T47D (cell line): ENCODE measurements around the gene ORC1.

Experiments
- DNase-seq, 2 experiments: peaks; one replicate each; pipeline versions ENCODE4 v3.0.0 to v3.0.0-alpha.2; 2011 to 2012; ENCODE audit warnings: low read depth in 1 of 2, low spot score in 1 of 2
- JUND ChIP-seq: IDR thresholded peaks from 2 replicates; pipeline ENCODE4 v1.6.1; 2012; ENCODE audit warnings: low read depth
- in situ Hi-C: cut with HindIII; loops from 2 replicates; pipeline ENCODE4 v1.10.0; 2016; ENCODE audit warnings: low sequenced_read_pairs, low pct_unique_long_range_greater_than_20kb

ORC1 gene

GRCh38 chr1:52366517-52366827, 37.8 kb downstream of the ORC1 start:
- TF ChIP-seq JUND: no peak
- in situ Hi-C loops: no loop called here
- DNase-seq: no peak

- no peak for TF ChIP-seq JUND
- in situ Hi-C loops: no loop called here
- DNase-seq: peak; percentile 91 to 98
These were observed 38.3 kb downstream of the ORC1 start, which contains the start of gene CC2D1B for GRCh38 chr1:52365746-52366516. CC2D1B (minus strand) TSS chr1:52366205; CDS start chr1:52364620, 1,585 bp downstream.

GRCh38 chr1:52365071-52365745, 39.0 kb downstream of the ORC1 start:
- no peak for TF ChIP-seq JUND
- DNase-seq: peak; percentile 22 to 59
- in situ Hi-C loops: no loop called here

GRCh38 chr1:52364235-52364839, 39.9 kb downstream of the ORC1 start:
- DNase-seq: peak in 1 of 2 experiments; percentile 22
- in situ Hi-C loops: no loop called here
- TF ChIP-seq JUND: no peak

DNA sequence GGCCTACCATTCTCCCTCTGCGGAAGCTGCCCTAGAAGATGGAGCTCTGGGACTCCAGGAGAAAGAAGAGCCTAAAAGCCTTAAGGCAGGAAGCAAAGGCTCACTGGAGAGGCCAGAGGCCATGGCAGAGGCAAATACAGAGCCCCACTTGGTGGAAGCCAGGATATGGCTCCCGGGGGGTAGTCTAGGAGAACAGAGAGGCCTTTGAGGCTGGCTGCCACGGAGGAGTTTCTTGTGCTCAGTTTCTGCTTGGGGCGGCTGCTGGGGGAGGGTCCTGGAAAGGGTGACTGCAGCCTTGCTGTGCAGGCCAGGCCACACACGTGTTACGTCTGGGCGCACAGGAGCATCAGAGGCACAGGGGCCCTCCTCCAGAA, 43.6 kb downstream of the ORC1 start:
- TF ChIP-seq JUND: no peak
- in situ Hi-C loops: no loop called here
- no peak for DNase-seq

DNA sequence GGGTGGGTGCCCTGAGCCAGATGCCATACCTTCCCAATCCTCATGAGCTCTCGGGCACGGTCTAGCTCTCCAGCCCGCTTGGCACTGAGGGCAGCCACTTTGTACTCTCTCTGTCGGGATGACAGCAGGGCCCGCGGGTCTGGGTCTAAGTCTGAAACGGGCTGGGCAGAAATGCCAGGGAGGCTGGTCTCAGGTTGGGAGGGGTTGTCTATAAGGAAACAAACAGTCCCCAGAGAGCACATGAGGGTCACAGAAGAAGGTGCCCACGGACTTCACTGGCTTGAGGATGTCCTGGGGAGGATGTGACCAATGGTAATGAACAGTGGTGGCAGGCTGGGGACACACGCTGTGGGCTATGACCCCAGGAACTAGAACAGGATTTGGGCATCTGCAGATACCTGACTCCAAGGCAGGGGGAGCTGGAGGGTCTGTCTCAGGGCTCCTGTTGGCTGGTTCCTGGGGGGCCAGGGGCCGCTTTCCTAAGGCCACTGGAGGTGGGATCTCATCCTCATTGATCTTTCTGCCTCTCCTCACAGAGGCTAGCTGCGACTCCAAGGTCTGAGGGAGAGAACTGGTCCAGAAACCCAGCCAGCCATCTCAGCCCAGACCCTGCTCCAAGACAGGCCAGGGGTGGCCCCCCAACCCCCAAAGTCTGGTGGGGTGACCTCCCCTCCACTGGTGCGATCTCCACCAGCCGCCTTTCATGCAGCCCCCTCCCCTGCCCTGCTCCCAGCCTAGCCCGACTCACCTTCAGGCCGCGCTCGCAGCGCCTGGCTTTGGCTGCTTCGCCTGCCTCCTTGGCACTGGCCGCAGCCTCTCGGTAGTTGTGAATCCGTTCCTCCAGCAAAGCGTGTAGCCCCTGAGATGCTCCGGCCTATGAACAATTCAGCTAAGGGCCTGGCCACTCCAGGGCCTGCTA, 44.3 kb downstream of the ORC1 start:
- in situ Hi-C loops: no loop called here
- DNase-seq: no peak
- no peak for TF ChIP-seq JUND

- no peak for DNase-seq
- no peak for TF ChIP-seq JUND
- in situ Hi-C loops: no loop called here
These were observed 45.2 kb downstream of the ORC1 start for GRCh38 chr1:52358851-52359497.

- no peak for TF ChIP-seq JUND
- no peak for DNase-seq
- in situ Hi-C loops: no loop called here
These were observed 46.8 kb downstream of the ORC1 start for GRCh38 chr1:52357397-52357796.

DNA sequence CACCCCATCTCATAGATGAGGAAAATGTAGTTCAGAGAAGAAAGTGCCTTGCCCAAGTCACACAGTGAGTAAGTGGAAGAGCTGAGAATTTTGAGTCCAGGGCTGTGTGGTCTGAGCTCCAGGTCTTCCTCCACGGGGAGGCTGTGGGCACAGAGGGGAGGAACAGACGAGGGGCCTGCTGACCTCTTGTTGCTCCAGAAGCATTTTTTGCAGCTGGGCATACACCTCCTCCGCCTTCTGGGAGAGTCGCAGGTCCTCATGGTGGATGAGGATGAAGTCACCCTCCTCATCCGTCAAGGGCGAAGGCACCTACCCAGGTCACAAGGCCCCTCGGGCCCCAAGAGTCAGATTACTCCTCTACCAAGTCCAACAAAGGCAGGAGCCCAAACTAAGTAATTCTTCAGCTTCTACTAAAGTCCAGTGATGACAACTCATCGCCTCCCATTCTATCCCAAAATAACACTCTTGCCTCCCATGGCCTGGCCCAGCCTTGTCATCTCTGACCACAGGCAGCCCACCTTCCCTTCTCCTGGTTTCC, 47.3 kb downstream of the ORC1 start:
- no peak for TF ChIP-seq JUND
- in situ Hi-C loops: no loop called here
- no peak for DNase-seq

GRCh38 chr1:52355847-52356505, 48.2 kb downstream of the ORC1 start:
- no peak for TF ChIP-seq JUND
- no peak for DNase-seq
- in situ Hi-C loops: no loop called here

DNA sequence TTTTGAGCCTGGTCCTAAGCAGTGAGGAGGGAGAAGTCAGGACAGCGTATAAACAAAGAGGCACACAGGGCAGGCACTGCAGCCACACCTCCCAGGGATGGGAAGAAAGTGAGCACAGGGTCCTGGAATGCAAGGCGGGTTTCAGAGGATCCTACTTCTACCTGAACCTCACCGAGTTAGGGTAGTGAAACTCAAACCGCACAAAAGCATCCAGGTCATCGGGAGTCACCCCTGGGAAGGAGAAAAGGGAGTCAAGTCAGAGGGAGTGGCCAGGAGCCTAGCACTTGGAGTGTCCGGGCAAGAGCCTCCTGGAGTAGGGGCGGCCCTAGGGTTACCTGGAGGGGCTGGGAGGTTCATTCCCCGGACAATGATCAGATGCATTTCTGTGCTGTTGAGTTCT, 48.8 kb downstream of the ORC1 start:
- no peak for TF ChIP-seq JUND
- in situ Hi-C loops: no loop called here
- DNase-seq: no peak
